Activated T-helper 1 cell treated with anti-CD3 and anti-CD28 coated beads, Interleukin-12 subunit alpha, Interleukin-12 subunit beta, Interleukin-2, Interleukin-4 antibody, amounts not matched to agents 30 ng/mL and 10 ng/mL and 1 ng/mL, durations not matched to agents 14 hours and 24 hours and 36 hours (primary cell): Measurements from ENCODE around the gene CNTNAP5. TPM values are rescaled to one million over a fixed set of nuclear protein-coding genes. Genes with fewer than 3 reads are reported as not detected.

Experiments used
- DNase-seq: peaks from one replicate; pipeline ENCODE4 v3.0.0; 2021; ENCODE audit warnings: low spot score
- H3K27ac Mint-ChIP-seq: one replicate; pipeline ENCODE4 v1.8.0; 2021; ENCODE audit warnings: mild to moderate bottlenecking, mixed read lengths
- H3K27me3 Mint-ChIP-seq: one replicate; pipeline ENCODE4 v1.8.0; 2022; ENCODE audit warnings: mild to moderate bottlenecking, moderate library complexity, mixed read lengths; ENCODE audit not compliant: insufficient read depth
- H3K36me3 Mint-ChIP-seq: one replicate; pipeline ENCODE4 v1.8.0; 2021; ENCODE audit warnings: low read depth, mixed read lengths
- H3K4me1 Mint-ChIP-seq: one replicate; pipeline ENCODE4 v1.8.0; 2021; ENCODE audit warnings: low read depth, mixed read lengths
- H3K4me3 Mint-ChIP-seq: one replicate; pipeline ENCODE4 v1.8.0; 2021; ENCODE audit warnings: mild to moderate bottlenecking, moderate library complexity, mixed read lengths
- H3K9me3 Mint-ChIP-seq: one replicate; pipeline ENCODE4 v1.8.0; 2021; ENCODE audit warnings: mixed read lengths
- intact Hi-C: fragments of 100-400 bp; cut with micrococcal nuclease; formaldehyde crosslinking; loops from one replicate; pipeline ENCODE4 v1.15.1; 2024
- total RNA-seq: library from RNA; stranded (reverse); gene quantifications from 2 replicates; pipeline ENCODE4 v1.2.3, GENCODE V29; 2022

CNTNAP5 gene
- total RNA-seq, 1 donor from 2014 or later, result not detected

GRCh38 chr2:124623560-124623959 lies 598.5 kb downstream of the CNTNAP5 start:
- no peak overlapping the region for H3K27ac Mint-ChIP-seq
- intact Hi-C loops, result no loop called here
- no peak for DNase-seq
- no peaks in the 10 kb centered on the region for H3K27me3 Mint-ChIP-seq
- H3K9me3 Mint-ChIP-seq, result peaks cover 6% of the 10 kb centered on the region
- no peak overlapping the region for H3K4me3 Mint-ChIP-seq
- no peaks in the 10 kb centered on the region for H3K36me3 Mint-ChIP-seq
- H3K4me1 Mint-ChIP-seq, result no peaks in the 10 kb centered on the region

- Mint-ChIP-seq H3K4me1 (no peaks in the 10 kb centered on the region), H3K27ac (no peak overlapping the region)
These were observed 600.5 kb downstream of the CNTNAP5 start for GRCh38 chr2:124625561-124625960.

GRCh38 chr2:124626993-124627392 lies 601.9 kb downstream of the CNTNAP5 start:
- Mint-ChIP-seq H3K4me1 (no peaks in the 10 kb centered on the region), H3K27ac (no peak overlapping the region), H3K36me3 (no peaks in the 10 kb centered on the region), H3K4me3 (no peak overlapping the region), H3K27me3 (no peaks in the 10 kb centered on the region), H3K9me3 (peaks cover 11% of the 10 kb centered on the region)
- intact Hi-C loops, result no loop called here
- no peak for DNase-seq

More at GRCh38 chr2:124625561-124625960, 600.5 kb downstream of the CNTNAP5 start:
- DNase-seq, result no peak
- no peaks in the 10 kb centered on the region for H3K36me3 Mint-ChIP-seq
- H3K9me3 Mint-ChIP-seq, result peaks cover 12% of the 10 kb centered on the region
- no peaks in the 10 kb centered on the region for H3K27me3 Mint-ChIP-seq
- intact Hi-C loops, result no loop called here
- no peak overlapping the region for H3K4me3 Mint-ChIP-seq

- no peak overlapping the region for H3K4me3 Mint-ChIP-seq
- H3K4me1 Mint-ChIP-seq, result no peaks in the 10 kb centered on the region
- H3K9me3 Mint-ChIP-seq, result peaks cover 5% of the 10 kb centered on the region
- intact Hi-C loops, result no loop called here
- no peak overlapping the region for H3K27ac Mint-ChIP-seq
- no peaks in the 10 kb centered on the region for H3K36me3 Mint-ChIP-seq
- no peak for DNase-seq
- H3K27me3 Mint-ChIP-seq, result no peaks in the 10 kb centered on the region
These were observed 608.7 kb downstream of the CNTNAP5 start for GRCh38 chr2:124633812-124634211.

- no peaks in the 10 kb centered on the region for H3K4me1 Mint-ChIP-seq
- H3K27ac Mint-ChIP-seq, result no peak overlapping the region
- H3K9me3 Mint-ChIP-seq, result peaks cover 3% of the 10 kb centered on the region
- no peak for DNase-seq
- H3K4me3 Mint-ChIP-seq, result no peak overlapping the region
- H3K36me3 Mint-ChIP-seq, result no peaks in the 10 kb centered on the region
- intact Hi-C loops, result no loop called here
- H3K27me3 Mint-ChIP-seq, result no peaks in the 10 kb centered on the region
These were observed 614.4 kb downstream of the CNTNAP5 start for GRCh38 chr2:124639524-124639923.

- peaks cover 3% of the 10 kb centered on the region for H3K9me3 Mint-ChIP-seq
- no peak overlapping the region for H3K27ac Mint-ChIP-seq
- H3K4me3 Mint-ChIP-seq, result no peak overlapping the region
- no peak for DNase-seq
- no peaks in the 10 kb centered on the region for H3K27me3 Mint-ChIP-seq
- intact Hi-C loops, result no loop called here
- H3K36me3 Mint-ChIP-seq, result no peaks in the 10 kb centered on the region
- no peaks in the 10 kb centered on the region for H3K4me1 Mint-ChIP-seq
These were observed 615.2 kb downstream of the CNTNAP5 start for GRCh38 chr2:124640221-124640750.

GRCh38 chr2:124646166-124646815 lies 621.2 kb downstream of the CNTNAP5 start:
- peaks cover 4% of the 10 kb centered on the region for H3K9me3 Mint-ChIP-seq
- no peak overlapping the region for H3K4me3 Mint-ChIP-seq
- no peak for DNase-seq
- no peaks in the 10 kb centered on the region for H3K36me3 Mint-ChIP-seq
- intact Hi-C loops, result no loop called here
- H3K4me1 Mint-ChIP-seq, result no peaks in the 10 kb centered on the region
- no peaks in the 10 kb centered on the region for H3K27me3 Mint-ChIP-seq
- no peak overlapping the region for H3K27ac Mint-ChIP-seq

- intact Hi-C loops, result no loop called here
- H3K27ac Mint-ChIP-seq, result no peak overlapping the region
- peaks cover 4% of the 10 kb centered on the region for H3K9me3 Mint-ChIP-seq
- no peak for DNase-seq
- no peaks in the 10 kb centered on the region for H3K4me1 Mint-ChIP-seq
- no peaks in the 10 kb centered on the region for H3K27me3 Mint-ChIP-seq
- H3K36me3 Mint-ChIP-seq, result no peaks in the 10 kb centered on the region
- no peak overlapping the region for H3K4me3 Mint-ChIP-seq
These were observed 622.2 kb downstream of the CNTNAP5 start for GRCh38 chr2:124647245-124647644.

- H3K27ac Mint-ChIP-seq, result no peak overlapping the region
- no peaks in the 10 kb centered on the region for H3K27me3 Mint-ChIP-seq
- no peak for DNase-seq
- H3K4me1 Mint-ChIP-seq, result no peaks in the 10 kb centered on the region
- intact Hi-C loops, result no loop called here
- H3K4me3 Mint-ChIP-seq, result no peak overlapping the region
- no peaks in the 10 kb centered on the region for H3K36me3 Mint-ChIP-seq
- peaks cover 4% of the 10 kb centered on the region for H3K9me3 Mint-ChIP-seq
These were observed 622.6 kb downstream of the CNTNAP5 start for GRCh38 chr2:124647663-124648062.

- intact Hi-C loops, result no loop called here
- Mint-ChIP-seq H3K36me3 (no peaks in the 10 kb centered on the region), H3K4me1 (no peaks in the 10 kb centered on the region), H3K27me3 (no peaks in the 10 kb centered on the region), H3K27ac (no peak overlapping the region), H3K4me3 (no peak overlapping the region), H3K9me3 (peaks cover 4% of the 10 kb centered on the region)
- no peak for DNase-seq
These were observed 623.9 kb downstream of the CNTNAP5 start for GRCh38 chr2:124649001-124649400.

- no peaks in the 10 kb centered on the region for H3K27me3 Mint-ChIP-seq
- H3K9me3 Mint-ChIP-seq, result peaks cover 7% of the 10 kb centered on the region
- DNase-seq, result no peak
- no peak overlapping the region for H3K4me3 Mint-ChIP-seq
- no peaks in the 10 kb centered on the region for H3K4me1 Mint-ChIP-seq
- no peaks in the 10 kb centered on the region for H3K36me3 Mint-ChIP-seq
- intact Hi-C loops, result no loop called here
- no peak overlapping the region for H3K27ac Mint-ChIP-seq
These were observed 627.0 kb downstream of the CNTNAP5 start for GRCh38 chr2:124652099-124652498.

- Mint-ChIP-seq H3K27me3 (no peaks in the 10 kb centered on the region), H3K9me3 (peaks cover 5% of the 10 kb centered on the region), H3K4me1 (no peaks in the 10 kb centered on the region), H3K36me3 (no peaks in the 10 kb centered on the region), H3K4me3 (no peak overlapping the region), H3K27ac (no peak overlapping the region)
- intact Hi-C loops, result no loop called here
- no peak for DNase-seq
These were observed 633.3 kb downstream of the CNTNAP5 start for GRCh38 chr2:124658373-124658772.

GRCh38 chr2:124661558-124661957 lies 636.5 kb downstream of the CNTNAP5 start:
- Mint-ChIP-seq H3K27me3 (no peaks in the 10 kb centered on the region), H3K36me3 (no peaks in the 10 kb centered on the region), H3K4me3 (no peak overlapping the region), H3K4me1 (no peaks in the 10 kb centered on the region), H3K9me3 (peaks cover 2% of the 10 kb centered on the region), H3K27ac (no peak overlapping the region)
- DNase-seq, result no peak
- intact Hi-C loops, result no loop called here
